Activated CD4-positive, alpha-beta T cell treated with anti-CD3 and anti-CD28 coated beads, Interleukin-2, amount 50 U/mL, for 48 hours (primary cell): Measurements from ENCODE around the gene SIK3.
"Not testable (repeated sequence)": the region's sequence is repeated elsewhere in the genome, so short reads cannot be mapped to it uniquely, and the experiment has no call there.

Experiments used
- DNase-seq, 2 experiments: peaks; one replicate each; pipeline ENCODE4 v3.0.0-alpha.2; 2020

Gene SIK3

DNA sequence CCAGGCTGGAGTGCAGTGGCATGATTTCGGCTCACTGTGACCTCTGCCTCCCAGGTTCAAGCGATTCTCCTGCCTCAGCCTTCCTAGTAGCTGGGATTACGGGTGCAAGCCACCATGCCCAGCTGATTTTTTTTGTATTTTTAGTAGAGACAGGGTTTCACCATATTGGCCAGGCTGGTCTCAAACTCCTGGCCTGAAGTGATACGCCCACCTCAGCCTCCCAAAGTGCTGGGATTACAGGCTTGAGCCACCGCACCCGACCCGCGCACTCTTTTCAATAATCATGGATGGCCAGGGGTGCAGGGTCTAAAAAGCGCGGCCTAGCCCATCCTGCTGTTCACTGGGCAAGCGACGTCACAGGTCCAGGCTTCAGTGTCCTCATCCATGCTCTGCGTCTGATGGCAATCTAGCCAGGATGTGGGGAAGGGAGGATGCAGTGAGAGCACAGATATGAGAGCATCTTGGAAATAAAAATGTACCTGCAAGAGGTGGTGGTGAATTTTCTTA is 263.6 kb downstream of the SIK3 start:
- not testable (repeated sequence) for DNase-seq

GRCh38 chr11:116833816-116834534 is 264.3 kb downstream of the SIK3 start:
- DNase-seq, result no peak

GRCh38 chr11:116833491-116833815 is 264.8 kb downstream of the SIK3 start:
- no peak for DNase-seq

- DNase-seq, result no peak
Measured at GRCh38 chr11:116832350-116833290, 265.6 kb downstream of the SIK3 start.

GRCh38 chr11:116831790-116832349 is 266.4 kb downstream of the SIK3 start:
- DNase-seq, result no peak

- DNase-seq, result no peak
Measured at GRCh38 chr11:116830184-116830912, 267.9 kb downstream of the SIK3 start.

GRCh38 chr11:116829525-116830183 is 268.6 kb downstream of the SIK3 start, which contains the start of gene APOC3:
Gene APOC3 (plus strand): TSS chr11:116829907. CDS start chr11:116830583, 676 bp downstream.
- no peak for DNase-seq

DNA sequence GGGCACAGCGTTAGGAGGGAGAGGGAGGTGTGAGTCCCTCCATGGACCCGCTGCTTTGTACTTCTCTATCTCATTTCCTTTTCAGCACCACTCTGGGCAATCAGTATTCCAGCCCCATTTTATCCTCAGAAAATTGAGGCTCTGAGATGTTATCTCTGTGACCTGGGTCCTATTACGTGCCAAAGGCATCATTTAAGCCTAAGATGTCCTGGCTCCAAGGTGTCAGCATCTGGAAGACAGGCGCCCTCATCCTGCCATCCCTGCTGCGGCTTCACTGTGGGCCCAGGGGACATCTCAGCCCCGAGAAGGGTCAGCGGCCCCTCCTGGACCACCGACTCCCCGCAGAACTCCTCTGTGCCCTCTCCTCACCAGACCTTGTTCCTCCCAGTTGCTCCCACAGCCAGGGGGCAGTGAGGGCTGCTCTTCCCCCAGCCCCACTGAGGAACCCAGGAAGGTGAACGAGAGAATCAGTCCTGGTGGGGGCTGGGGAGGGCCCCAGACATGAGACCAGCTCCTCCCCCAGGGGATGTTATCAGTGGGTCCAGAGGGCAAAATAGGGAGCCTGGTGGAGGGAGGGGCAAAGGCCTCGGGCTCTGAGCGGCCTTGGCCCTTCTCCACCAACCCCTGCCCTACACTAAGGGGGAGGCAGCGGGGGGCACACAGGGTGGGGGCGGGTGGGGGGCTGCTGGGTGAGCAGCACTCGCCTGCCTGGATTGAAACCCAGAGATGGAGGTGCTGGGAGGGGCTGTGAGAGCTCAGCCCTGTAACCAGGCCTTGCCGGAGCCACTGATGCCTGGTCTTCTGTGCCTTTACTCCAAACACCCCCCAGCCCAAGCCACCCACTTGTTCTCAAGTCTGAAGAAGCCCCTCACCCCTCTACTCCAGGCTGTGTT is 269.4 kb downstream of the SIK3 start:
- DNase-seq, result no peak

DNA sequence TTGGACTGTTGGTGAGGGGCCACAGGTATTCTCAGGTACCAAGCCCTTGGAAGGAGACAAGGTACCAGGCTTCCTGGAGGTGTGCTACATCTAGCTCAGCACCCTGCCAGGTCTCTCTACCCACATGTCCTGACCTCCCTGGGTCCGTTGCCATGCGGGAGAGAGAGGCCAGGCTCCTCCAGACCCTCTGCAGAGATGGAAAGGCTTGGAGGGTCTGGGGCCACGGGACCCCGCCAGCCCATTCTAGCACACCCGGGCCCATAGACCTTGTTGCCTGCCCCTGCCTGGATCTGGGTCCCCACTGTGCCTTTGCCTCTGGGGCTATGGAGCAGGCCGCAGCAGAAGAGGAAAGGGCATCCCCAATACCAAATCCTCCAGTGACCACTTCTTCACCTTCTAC is 270.8 kb downstream of the SIK3 start:
- DNase-seq, result no peak

DNA sequence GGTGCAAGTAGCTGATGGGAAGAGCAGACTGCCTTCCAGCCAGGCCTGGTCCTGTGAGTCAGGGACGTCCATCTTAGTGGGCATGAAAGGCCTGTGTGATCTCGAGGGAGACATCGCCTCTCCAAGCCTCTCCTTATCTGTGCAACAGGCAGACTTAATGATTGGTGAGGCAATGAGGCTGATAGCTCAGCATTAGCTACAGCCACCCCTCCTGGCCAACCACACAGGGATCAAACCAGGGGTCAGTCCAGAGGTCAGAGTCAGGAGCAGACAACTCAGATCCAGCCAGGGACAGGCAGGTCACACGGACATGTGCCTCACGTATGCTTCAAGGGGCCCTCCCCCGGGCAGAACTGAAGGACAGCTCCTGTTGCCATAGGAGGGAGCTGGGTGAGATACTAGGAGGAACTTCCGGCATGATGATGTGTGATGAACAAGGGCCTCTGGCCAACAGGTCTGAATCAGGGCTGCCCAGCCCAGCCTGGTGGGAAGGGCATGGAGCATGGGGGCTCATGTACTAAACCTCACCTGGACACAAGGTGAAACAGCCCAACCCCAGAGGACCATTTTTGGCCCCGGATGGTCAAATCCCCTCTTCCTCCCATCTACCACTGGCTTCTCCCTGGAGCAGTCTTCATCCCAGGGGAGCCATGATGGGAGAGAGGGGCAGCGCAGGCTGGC is 271.3 kb downstream of the SIK3 start:
- no peak for DNase-seq

DNA sequence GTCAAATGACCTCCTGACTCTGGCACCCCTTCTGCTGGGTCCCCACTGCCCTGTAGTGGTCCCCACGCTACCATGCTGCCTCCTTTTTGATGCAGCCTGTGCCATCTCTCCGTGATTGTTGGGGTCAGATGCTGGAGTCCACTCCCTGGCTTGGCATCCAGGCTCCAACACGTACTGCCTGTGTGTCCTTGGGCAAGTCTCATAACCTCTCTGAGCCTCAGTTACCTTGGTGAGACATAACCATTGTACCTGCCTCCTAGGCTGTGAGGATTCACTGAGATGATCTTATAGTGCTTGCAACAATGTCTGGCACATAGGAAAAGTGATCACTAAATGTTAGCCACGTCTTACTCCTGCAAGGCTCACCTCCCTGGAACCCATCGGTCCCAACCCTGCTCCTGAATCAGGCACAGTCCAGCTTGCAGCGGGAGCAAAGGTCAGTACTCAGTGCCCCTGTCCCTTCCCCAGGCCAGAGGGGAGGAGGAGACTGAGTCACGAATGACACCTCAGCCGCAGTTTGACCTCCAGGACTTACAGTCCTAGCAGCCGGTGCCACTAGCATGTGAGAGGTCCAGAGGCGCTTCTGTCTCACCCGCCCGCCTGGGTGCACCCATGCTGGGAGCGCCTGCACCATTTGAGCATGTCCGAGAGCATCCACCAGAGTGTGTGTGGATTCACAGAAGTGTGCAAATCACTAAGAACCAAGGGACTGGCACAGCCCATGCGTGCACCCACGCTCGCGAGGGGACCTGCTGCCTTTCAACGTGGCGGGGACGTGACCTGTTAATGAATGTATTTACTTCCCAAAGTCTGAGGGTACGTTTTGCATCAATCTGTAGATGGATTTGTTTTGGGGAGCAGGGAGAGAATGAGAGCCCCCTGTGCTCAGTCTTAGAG is 272.1 kb downstream of the SIK3 start:
- DNase-seq, result no peak

- DNase-seq, result no peak
Measured at GRCh38 chr11:116825434-116825833, 272.8 kb downstream of the SIK3 start.

DNA sequence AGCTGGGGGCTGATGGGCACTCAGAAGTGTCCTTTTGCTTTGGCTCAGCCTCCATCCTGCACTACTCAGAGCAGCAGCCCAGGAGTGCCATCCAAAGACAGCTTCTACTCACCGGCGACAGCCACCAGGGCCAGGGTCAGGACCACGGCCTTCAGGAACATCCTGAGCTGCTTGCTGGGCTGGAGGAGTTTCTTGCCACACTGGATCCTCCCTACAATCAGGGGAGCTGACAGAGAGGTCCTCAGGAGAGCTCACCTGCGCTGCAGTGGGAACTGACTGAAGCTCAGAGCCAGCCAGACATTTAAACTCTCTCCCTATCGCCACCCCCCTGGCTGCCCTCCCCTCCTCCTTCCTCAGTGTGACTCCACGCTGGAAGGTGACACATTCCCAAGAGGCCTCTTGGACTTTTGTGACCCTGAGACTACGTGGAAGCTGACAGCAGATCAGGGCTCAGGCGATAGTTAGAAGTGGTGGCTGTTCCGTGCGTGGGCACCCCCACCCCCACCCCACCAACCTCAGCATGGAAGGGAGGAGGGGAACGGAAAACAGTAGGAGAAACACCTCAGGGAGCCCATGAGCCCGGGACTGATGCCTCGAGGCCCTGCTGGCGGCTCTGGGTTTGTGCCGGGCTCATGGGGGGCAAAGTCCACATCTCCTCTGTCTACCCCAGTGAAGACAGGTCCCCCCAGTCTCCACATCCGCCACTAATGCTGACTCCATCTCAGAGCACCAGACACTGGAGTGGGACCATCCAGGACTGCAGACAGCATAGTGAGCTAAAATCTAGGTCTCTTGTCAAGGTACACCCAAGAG is 275.0 kb downstream of the SIK3 start, which contains the start of gene APOA4:
Gene APOA4 (minus strand): TSS at position 274 of the 813 bp plus-strand sequence. CDS start 113 bp downstream, at position 161.
- DNase-seq, result no peak

DNA sequence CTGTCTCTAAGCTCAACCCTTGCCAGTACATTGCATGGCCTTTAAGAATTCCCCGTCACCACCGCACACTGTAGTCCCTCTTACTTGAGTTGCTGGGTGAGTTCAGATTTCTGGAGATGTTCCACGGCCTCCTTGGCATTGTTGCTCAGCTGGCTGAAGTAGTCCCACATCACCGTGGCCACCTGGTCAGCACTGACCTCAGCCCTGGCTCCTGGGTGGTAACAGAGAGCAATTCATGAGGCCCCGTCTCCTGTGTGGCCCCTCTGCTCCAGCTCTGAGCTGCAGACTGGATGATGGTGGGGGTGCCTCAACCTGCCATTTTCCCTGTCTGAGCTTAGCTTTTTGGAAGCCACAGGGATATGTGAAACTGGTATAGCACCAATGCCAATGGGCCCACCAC is 275.7 kb downstream of the SIK3 start:
- no peak for DNase-seq

- no peak for DNase-seq
Measured at GRCh38 chr11:116821050-116821918, 276.9 kb downstream of the SIK3 start.

DNA sequence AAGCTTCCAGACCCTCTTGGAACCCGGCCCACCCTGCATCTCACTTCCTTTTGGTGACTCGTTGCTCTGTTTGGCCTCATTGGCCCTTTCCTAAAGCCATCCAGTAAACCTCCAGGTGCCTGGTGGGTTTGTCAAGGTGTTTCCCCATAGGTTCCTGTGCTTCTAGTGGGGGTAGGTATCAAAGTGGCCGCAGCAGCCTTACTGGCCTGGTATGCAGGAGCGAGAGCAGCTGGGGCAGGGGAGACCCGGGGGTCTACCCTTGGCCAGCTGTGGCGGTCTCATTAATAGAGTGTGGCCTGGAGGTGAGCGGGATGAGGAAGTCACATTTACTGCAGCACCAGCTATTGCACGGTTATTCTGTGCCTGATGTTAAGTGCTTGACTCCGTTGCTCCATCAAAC is 279.2 kb downstream of the SIK3 start:
- DNase-seq, result no peak

- DNase-seq, result no peak
Measured at GRCh38 chr11:116814502-116814901, 283.7 kb downstream of the SIK3 start.
